Activated CD4-positive, alpha-beta T cell treated with anti-CD3 and anti-CD28 coated beads for 36 hours (primary cell): ENCODE data around the gene CFAP107. TPM values are rescaled to one million over a fixed set of nuclear protein-coding genes. Genes with fewer than 3 reads are reported as not detected.

ENCODE experiments used
- ATAC-seq: fragments of 200-7000 bp; cut with Tn5 transposase; one replicate; pipeline ENCODE4 v1.10.0; 2021; ENCODE audit warnings: mild to moderate bottlenecking, moderate library complexity
- CTCF ChIA-PET: fragments of 350-600 bp; sonication (Branson Sonifier 250); formaldehyde crosslinking; loops from one replicate; lab custom pipeline; 2021; ENCODE audit warnings: antibody characterized with exemption; lab: Charles Lee
- POLR2A ChIA-PET: fragments of 350-600 bp; sonication (Branson Sonifier 250); formaldehyde crosslinking; loops from one replicate; lab custom pipeline; 2021; ENCODE audit warnings: antibody characterized with exemption, inconsistent platforms; lab: Charles Lee
- DNase-seq: peaks from one replicate; pipeline ENCODE4 v3.0.0-alpha.2; 2020
- H3K27ac Mint-ChIP-seq: one replicate; pipeline ENCODE4 v1.8.0; 2021; ENCODE audit warnings: mixed read lengths
- H3K27me3 Mint-ChIP-seq: one replicate; pipeline ENCODE4 v1.8.0; 2021; ENCODE audit warnings: mixed read lengths
- H3K36me3 Mint-ChIP-seq: one replicate; pipeline ENCODE4 v1.8.0; 2021; ENCODE audit warnings: low read depth, mixed read lengths
- H3K4me1 Mint-ChIP-seq: one replicate; pipeline ENCODE4 v1.8.0; 2021; ENCODE audit warnings: mixed read lengths
- H3K4me3 Mint-ChIP-seq: one replicate; pipeline ENCODE4 v1.8.0; 2021; ENCODE audit warnings: mild to moderate bottlenecking, moderate library complexity, mixed read lengths
- H3K9me3 Mint-ChIP-seq: one replicate; pipeline ENCODE4 v1.8.0; 2021; ENCODE audit warnings: low read depth, mixed read lengths
- intact Hi-C, 2 experiments: fragments of 100-400 bp; cut with DNase I in 1 of 2; cut with micrococcal nuclease in 1 of 2; formaldehyde crosslinking; loops; one replicate each; pipeline versions ENCODE4 v1.14.2 to v1.15.1; 2022 to 2024; cut with DNase I, micrococcal nuclease
- total RNA-seq, 2 experiments: library from RNA; stranded (reverse); gene quantifications; one replicate each; pipeline ENCODE4 v1.2.3, GENCODE V29; 2021

CFAP107 gene
- total RNA-seq, 2 experiments from 2014 or later: not detected

DNA sequence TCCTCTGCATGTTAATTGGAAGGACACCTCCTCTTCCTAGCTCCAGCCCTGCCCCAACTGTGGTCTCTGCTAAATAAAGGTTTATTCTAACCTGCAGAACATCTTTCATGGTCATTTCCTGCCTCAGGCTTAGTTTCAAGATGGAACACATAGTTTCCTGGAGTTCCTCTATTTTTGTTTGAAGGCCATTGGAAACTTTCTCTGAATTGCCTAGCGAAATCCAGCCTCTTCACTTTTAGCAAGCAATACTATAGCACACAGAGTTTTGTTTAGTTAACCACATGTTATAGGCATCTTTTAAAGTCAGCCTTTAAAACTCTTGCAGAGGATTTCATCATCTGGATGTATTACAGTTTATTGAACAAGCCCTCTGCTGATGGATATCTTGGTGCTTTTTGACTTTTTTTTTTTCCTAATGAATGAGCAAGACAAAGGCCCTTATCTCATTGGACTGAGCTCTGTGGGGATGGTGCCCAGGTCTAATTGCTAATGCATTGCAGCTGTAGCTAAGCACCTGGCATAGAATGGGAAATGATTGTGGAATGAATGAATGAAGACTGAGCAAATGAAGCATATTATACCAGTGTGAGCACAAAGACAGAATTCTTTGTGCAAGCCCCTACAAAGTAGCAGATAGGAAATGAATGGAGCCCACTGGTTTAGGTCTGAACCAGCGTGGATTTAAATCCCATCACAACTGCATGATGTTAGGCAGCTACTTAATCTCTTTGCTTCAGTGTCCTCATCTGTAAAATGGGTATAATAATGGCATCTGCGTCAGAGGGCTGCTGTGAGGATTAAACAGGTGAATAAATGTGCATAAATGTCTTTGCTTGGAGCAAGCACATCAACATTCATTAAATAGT, 641 bp upstream of the CFAP107 start:
- Mint-ChIP-seq H3K27me3 (peaks cover 40% of the 10 kb centered on the region), H3K36me3 (no peaks in the 10 kb centered on the region), H3K4me3 (no peak overlapping the region), H3K4me1 (no peaks in the 10 kb centered on the region), H3K9me3 (peaks cover 22% of the 10 kb centered on the region), H3K27ac (no peak overlapping the region)
- ATAC-seq (no peak), DNase-seq (no peak)
- ChIA-PET POLR2A (no interaction called here), CTCF (no interaction called here)
- intact Hi-C loops: no loop called here

DNA sequence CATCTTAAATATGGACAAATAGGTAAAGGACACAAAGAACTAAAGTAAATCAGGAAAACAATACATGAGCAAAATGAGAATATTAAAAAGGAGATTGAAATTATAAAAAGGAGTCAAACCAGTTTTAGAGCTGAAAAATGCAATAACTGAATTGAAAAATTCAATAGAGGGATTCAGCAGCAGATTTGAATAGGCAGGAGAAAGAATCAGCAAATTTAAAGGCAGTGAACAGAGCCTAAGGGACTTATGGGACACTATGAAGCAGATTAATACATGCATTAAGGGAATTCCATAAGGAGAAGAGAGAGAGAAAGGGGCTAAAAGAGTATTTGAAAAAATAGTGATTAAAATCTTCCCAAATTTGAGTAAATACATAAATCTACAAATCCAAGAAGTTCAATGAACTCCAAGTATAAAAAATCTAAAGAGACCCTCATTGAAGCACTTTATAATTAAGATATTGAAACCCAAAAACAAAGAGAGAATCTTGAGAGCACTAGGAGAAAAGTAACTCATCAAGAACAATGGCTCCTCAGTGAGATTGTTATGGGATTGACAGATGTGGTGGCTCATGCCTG, 2.9 kb downstream of the CFAP107 start:
- no peak for DNase-seq
- Mint-ChIP-seq H3K27me3 (peaks cover 47% of the 10 kb centered on the region), H3K4me3 (no peak overlapping the region), H3K9me3 (peaks cover 22% of the 10 kb centered on the region), H3K4me1 (no peaks in the 10 kb centered on the region), H3K36me3 (no peaks in the 10 kb centered on the region), H3K27ac (no peak overlapping the region)
- ChIA-PET CTCF (interaction anchor here (0.6 kb wide), 1 partner anchor 28 kb away, joined by 3 read pairs; no protein-coding TSS in a partner anchor), POLR2A (no interaction called here)
- ATAC-seq: no peak
- intact Hi-C loops: no loop called here

DNA sequence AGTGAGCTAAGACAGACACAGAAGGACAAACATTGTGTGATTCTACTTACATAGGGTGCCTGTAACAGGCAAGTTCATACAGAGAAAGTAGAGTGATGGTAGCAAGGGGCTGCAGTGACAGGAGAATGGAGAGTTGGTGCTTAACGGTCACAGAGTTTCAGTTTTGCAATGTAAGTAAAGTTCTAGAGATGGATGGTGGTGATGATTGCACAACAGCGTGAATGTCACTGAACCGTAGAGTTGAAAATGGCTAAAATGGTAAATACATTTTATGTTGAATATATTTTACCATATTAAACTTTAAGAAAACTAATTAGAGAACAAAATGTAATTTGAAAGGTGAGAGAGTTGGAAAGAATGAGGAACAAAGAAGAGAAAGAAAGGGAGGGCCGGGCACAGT, 8.7 kb downstream of the CFAP107 start:
- no peaks in the 10 kb centered on the region for H3K36me3 Mint-ChIP-seq
- no peak overlapping the region for H3K27ac Mint-ChIP-seq
- H3K9me3 Mint-ChIP-seq: peaks cover 3% of the 10 kb centered on the region
- no peaks in the 10 kb centered on the region for H3K4me1 Mint-ChIP-seq
- no peak overlapping the region for H3K4me3 Mint-ChIP-seq
- H3K27me3 Mint-ChIP-seq: peaks cover 21% of the 10 kb centered on the region
- intact Hi-C loops: no loop called here
- ATAC-seq: no peak
- DNase-seq: no peak
- ChIA-PET CTCF (interaction anchor here (0.7 kb wide), 1 partner anchor 153 kb away, joined by 4 read pairs; no protein-coding TSS in a partner anchor), POLR2A (no interaction called here)

DNA sequence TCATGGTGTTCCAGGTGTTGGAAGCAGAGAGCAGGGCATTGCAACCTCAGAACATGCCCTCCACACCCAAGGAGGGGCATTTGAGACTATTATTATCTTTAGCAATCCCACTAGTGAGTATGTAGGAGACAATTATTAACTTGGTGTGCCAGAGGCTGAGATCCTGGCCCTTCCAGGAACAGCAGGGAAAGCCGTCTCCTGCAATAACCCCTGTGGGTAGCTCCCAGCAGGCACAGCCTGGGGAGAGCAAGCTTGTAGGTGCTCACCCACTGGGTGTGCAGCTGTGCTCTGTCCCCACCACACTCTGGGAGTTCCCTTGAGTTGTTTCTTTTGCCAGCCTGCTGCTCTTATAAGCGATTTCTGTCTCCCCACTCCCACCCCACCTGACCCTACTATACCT, 10.3 kb downstream of the CFAP107 start:
- H3K9me3 Mint-ChIP-seq: no peaks in the 10 kb centered on the region
- ChIA-PET POLR2A (no interaction called here), CTCF (no interaction called here)
- H3K27me3 Mint-ChIP-seq: peaks cover 16% of the 10 kb centered on the region
- intact Hi-C loops: no loop called here
- no peak overlapping the region for H3K4me3 Mint-ChIP-seq
- DNase-seq (no peak), ATAC-seq (no peak)
- H3K4me1 Mint-ChIP-seq: no peaks in the 10 kb centered on the region
- H3K36me3 Mint-ChIP-seq: no peaks in the 10 kb centered on the region
- no peak overlapping the region for H3K27ac Mint-ChIP-seq

DNA sequence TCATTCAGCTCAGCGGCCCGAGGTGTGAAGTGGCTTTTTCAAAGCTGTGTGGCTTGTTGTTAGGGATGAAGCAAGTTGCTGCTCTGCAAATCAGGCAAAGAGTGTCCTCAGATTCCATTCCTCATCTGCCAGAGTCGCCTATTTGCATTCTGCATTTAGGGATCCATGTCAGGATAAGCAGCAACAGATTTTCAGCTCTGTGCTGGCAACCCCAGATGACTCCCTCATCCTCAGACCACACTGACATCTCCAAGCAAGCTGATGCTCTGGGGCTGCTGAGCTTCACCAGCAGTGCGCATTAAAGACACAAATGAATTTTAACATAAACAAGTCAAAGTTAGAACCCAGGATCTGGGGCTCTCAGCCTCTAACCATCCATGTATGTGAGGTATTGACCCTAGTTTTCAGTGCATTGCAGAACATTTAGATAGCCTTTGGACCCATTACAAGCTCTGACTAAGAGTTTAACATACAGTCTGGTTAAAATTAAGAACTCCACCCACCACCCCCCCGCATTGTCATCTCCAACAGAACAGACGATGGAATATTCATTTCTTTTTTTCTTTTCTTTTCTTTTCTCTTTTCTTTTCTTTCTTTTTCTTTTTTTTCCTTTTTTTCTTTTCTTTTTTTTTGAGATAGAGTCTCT, 10.9 kb downstream of the CFAP107 start:
- no peak overlapping the region for H3K4me3 Mint-ChIP-seq
- no peak for DNase-seq
- no peak overlapping the region for H3K27ac Mint-ChIP-seq
- no peaks in the 10 kb centered on the region for H3K4me1 Mint-ChIP-seq
- H3K36me3 Mint-ChIP-seq: no peaks in the 10 kb centered on the region
- no peaks in the 10 kb centered on the region for H3K9me3 Mint-ChIP-seq
- peaks cover 16% of the 10 kb centered on the region for H3K27me3 Mint-ChIP-seq
- CTCF ChIA-PET: no interaction called here
- no peak for ATAC-seq
- POLR2A ChIA-PET: no interaction called here
- intact Hi-C loops: no loop called here

DNA sequence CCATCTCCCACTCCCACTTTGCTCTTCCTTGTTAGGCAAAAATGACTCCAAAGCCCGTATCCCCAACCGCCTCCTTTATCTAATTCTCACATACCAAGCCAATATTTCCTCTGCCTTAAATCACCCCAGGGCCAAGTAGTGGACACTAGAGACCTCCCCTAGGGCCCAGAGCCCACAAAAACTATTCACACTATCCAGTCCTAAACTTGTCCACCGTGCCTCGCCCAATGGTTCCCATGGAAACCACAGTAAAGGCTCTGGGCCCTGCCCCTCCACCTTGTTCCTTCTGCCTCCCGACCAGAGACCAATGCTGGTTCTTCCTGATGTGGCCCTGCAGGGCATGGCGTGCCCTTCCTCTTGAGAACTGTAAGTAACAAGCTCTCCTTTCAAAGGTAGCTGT, 11.8 kb downstream of the CFAP107 start:
- intact Hi-C loops: no loop called here
- H3K36me3 Mint-ChIP-seq: no peaks in the 10 kb centered on the region
- CTCF ChIA-PET: no interaction called here
- DNase-seq (no peak), ATAC-seq (no peak)
- H3K4me3 Mint-ChIP-seq: no peak overlapping the region
- POLR2A ChIA-PET: no interaction called here
- H3K4me1 Mint-ChIP-seq: no peaks in the 10 kb centered on the region
- no peak overlapping the region for H3K27ac Mint-ChIP-seq
- peaks cover 16% of the 10 kb centered on the region for H3K27me3 Mint-ChIP-seq
- H3K9me3 Mint-ChIP-seq: no peaks in the 10 kb centered on the region

DNA sequence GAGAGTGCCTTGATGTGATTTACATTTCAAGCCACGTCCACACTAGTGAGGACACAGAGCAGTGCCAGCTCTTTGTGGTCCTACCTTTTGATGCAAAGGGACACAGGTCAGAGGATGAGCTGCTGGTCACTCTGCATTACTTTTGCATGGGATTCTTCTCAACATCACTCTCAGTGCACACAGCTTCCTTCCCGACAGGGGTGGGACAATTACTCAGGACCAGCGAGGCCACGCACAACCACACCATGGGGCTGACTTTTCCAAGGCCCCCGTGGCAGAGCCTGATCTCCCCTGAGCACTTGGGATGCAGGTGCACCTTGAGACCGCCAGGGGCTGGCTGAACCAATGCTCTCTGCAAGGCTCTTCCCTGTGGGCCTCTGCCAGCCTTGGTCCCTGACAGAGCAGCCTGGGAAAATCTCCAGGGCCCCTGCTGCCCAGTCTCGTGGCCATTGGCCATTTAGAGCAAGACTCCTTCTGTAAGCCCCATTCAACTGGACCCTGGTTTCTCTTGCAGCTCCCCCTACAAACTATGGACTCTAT, 14.3 kb downstream of the CFAP107 start:
- no peak for DNase-seq
- H3K27me3 Mint-ChIP-seq: peaks cover 11% of the 10 kb centered on the region
- no peak overlapping the region for H3K4me3 Mint-ChIP-seq

DNA sequence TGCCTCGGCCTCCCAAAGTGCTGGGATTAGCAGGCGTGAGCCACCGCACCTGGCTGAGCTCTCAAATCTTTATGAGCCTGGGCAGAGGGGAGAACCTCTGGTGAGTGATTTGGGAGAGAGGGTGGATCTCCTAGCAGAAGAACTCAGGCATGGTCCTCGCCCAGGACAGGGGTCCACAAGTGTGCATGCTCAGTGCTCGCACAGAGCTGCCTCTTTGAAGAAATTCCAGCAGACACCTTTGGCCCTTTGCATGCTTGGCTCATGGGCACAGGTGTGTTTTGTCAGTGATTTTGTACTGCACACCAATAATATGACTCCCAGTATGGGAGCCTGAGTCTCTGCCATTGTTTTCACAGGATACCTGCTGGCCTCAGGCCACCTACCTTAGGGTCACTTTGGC, 15.8 kb downstream of the CFAP107 start:
- Mint-ChIP-seq H3K36me3 (no peaks in the 10 kb centered on the region), H3K27ac (no peak overlapping the region), H3K27me3 (peaks cover 11% of the 10 kb centered on the region), H3K4me3 (no peak overlapping the region), H3K4me1 (no peaks in the 10 kb centered on the region), H3K9me3 (no peaks in the 10 kb centered on the region)
- POLR2A ChIA-PET: no interaction called here
- CTCF ChIA-PET: no interaction called here
- ATAC-seq: no peak
- no peak for DNase-seq
- intact Hi-C loops: no loop called here

More for the DNA sequence above, 14.3 kb downstream of the CFAP107 start:
- H3K4me1 Mint-ChIP-seq: no peaks in the 10 kb centered on the region
- no peaks in the 10 kb centered on the region for H3K9me3 Mint-ChIP-seq
- intact Hi-C loops: no loop called here
- H3K36me3 Mint-ChIP-seq: no peaks in the 10 kb centered on the region
- POLR2A ChIA-PET: no interaction called here
- CTCF ChIA-PET: no interaction called here
- H3K27ac Mint-ChIP-seq: no peak overlapping the region
- no peak for ATAC-seq

DNA sequence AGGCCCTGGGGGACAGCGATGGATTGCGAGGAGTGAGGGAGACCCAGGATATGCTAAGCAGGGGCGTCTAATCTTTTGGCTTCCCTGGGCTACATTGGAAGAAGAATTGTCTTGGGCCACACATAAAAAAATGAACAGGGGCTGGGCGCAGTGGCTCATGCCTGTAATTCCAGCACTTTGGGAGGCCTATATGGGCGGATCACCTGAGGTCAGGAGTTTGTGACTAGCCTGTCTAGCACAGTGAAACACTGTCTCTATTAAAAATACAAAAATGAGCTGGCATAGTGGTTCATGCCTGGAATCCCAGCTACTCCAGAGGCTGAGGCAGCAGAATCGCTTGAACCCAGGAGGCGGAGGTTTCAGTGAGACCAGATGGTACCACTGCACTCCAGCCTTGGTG, 16.8 kb downstream of the CFAP107 start:
- H3K4me3 Mint-ChIP-seq: no peak overlapping the region
- CTCF ChIA-PET: no interaction called here
- peaks cover 13% of the 10 kb centered on the region for H3K27me3 Mint-ChIP-seq
- no peak for DNase-seq
- H3K9me3 Mint-ChIP-seq: no peaks in the 10 kb centered on the region
- ATAC-seq: no peak
- H3K4me1 Mint-ChIP-seq: no peaks in the 10 kb centered on the region
- POLR2A ChIA-PET: no interaction called here
- H3K27ac Mint-ChIP-seq: no peak overlapping the region
- H3K36me3 Mint-ChIP-seq: no peaks in the 10 kb centered on the region
- intact Hi-C loops: no loop called here

DNA sequence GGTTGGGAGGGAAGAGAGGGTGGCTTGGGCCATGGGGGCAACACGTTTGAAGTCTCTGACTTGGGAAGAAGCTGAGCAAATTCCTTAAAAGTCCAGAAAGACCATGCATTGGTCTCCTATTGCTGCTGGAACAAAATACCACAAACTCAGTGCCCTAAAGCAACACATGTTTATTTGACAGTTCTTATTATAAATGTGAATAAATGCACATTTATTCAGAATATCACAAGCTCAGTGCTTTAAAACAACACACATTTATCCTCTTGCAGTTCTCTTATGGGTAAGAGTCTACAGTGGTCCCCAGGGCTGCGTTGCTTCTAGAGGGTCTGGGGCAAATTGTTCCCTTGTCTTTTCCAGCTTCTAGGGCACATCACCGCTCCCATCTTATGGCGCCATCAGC, 17.5 kb downstream of the CFAP107 start:
- DNase-seq (no peak), ATAC-seq (no peak)
- CTCF ChIA-PET: no interaction called here
- Mint-ChIP-seq H3K27ac (no peak overlapping the region), H3K27me3 (peaks cover 12% of the 10 kb centered on the region), H3K4me1 (no peaks in the 10 kb centered on the region), H3K4me3 (no peak overlapping the region), H3K9me3 (no peaks in the 10 kb centered on the region), H3K36me3 (no peaks in the 10 kb centered on the region)
- intact Hi-C loops: no loop called here
- POLR2A ChIA-PET: no interaction called here

DNA sequence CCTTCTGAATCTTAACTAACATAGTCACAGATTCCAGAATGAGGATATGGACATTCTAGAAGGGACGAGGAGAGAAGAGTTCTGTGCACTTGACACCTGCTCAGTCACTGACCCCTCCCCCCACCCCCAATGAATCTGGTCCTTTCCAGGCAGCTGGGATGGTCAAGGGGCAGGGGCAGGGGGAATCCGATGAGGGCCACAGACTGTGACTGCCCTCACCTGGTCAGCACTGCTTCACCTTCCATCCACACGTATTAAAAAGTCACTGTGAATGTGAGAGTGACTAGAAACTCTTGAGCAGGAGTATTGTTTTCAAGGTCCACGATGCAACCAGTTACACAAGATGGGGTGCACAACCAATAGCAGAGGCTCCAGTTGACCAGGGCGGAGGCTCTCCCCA, 18.0 kb downstream of the CFAP107 start:
- ChIA-PET CTCF (no interaction called here), POLR2A (no interaction called here)
- DNase-seq (no peak), ATAC-seq (no peak)
- intact Hi-C loops: no loop called here
- H3K27me3 Mint-ChIP-seq: peaks cover 12% of the 10 kb centered on the region
- H3K4me1 Mint-ChIP-seq: no peaks in the 10 kb centered on the region
- no peaks in the 10 kb centered on the region for H3K9me3 Mint-ChIP-seq
- H3K27ac Mint-ChIP-seq: no peak overlapping the region
- no peaks in the 10 kb centered on the region for H3K36me3 Mint-ChIP-seq
- H3K4me3 Mint-ChIP-seq: no peak overlapping the region
